Retinal pigment epithelial cell (primary cell): ENCODE results near the gene SLAMF9.

Experiments
- DNase-seq: peaks from one replicate; pipeline ENCODE4 v3.0.0-alpha.2; 2010; ENCODE audit warnings: low read depth
- H3K4me3 ChIP-seq: 2 replicates; pipeline ENCODE4 v1.5.1; 2011; ENCODE audit warnings: mild to moderate bottlenecking, low read length, control low read depth, moderate library complexity
- CTCF ChIP-seq: conservative IDR thresholded peaks from 2 replicates; pipeline ENCODE4 v1.5.1; 2011; ENCODE audit warnings: low read depth, low read length, control low read depth, inconsistent platforms

Gene SLAMF9

GRCh38 chr1:159968901-159969300 is 14.9 kb upstream of the SLAMF9 start:
- H3K4me3 ChIP-seq: no peak overlapping the region
- no peak for DNase-seq
- no peak for TF ChIP-seq CTCF

DNA sequence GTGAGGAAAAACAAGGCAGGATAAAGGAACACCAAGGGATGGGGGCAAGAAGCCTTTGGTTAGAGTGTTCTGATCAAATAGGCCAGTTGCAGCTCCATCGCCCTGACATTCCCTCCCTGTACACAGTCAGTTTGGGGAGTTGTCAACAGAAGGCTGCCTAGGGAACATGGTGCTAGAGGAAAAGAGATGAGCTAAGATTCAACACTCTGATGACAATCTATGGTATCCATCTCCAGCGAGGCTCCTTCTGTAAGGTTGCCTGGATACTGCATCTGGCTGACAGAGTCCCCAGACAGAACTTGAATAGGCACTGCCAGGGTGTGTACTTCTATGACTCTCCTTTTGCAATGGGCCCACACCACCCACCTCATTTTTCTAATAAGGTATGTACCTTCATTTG is 11.2 kb upstream of the SLAMF9 start:
- no peak for DNase-seq
- TF ChIP-seq CTCF: no peak
- no peak overlapping the region for H3K4me3 ChIP-seq

DNA sequence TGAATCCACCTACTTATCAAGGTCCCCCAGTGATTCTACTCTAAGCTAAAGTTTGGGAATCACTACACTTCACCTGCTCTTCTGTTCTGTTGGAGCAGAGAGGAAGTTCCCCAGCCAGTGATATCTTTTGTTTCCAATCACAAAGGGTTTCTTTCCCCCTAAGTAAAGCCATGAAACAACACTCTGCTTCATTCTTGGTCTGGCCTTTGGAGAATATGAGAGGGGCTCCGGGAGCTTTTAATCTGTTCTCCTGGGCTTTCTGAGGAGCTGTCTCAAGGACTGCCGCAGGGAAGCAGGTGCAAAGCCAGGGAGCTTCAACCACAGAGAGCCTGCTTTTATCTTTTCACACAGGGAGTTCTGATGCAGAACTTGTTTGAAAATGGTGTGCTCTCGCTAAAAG is 10.1 kb upstream of the SLAMF9 start:
- DNase-seq: no peak
- no peak for TF ChIP-seq CTCF
- no peak overlapping the region for H3K4me3 ChIP-seq

DNA sequence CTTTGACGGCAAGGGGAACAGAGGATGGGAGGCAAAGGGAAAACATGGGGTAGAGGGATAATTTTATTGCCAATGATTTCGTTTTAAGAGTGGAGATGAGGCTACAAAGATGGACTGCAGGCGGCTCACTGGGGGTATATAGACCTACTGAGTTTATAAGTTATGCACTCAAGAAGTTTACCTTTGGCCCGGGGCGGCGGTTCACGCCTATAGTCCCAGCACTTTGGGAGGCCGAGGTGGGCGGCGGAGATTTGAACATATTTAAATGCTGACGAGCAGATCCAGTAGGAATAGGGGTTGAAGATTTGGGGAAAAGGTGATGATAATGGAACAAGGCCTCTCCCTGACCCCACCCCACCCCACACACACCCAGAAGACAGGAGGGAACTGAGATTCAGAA is 8.1 kb upstream of the SLAMF9 start:
- H3K4me3 ChIP-seq: no peak overlapping the region
- no peak for TF ChIP-seq CTCF
- DNase-seq: no peak

DNA sequence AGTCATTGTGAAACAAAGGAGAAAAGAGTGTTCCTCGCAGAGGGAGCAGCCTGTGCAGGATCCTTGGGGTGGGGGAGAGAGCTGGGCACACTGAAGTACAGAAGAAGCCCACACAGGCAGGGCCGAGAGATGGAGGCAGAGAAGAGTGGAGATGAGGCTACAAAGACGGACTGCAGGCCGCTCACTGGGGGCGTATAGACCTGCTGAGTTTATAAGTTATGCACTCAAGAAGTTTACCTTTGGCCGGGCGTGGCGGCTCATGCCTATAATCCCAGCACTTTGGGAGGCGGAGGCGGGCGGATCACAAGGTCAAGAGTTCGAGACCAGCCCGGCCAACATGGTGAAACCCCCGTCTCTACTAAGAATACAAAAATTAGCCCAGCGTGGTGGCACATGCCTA is 7.6 kb upstream of the SLAMF9 start:
- H3K4me3 ChIP-seq: no peak overlapping the region
- TF ChIP-seq CTCF: no peak
- DNase-seq: no peak

GRCh38 chr1:159960721-159961381 is 6.8 kb upstream of the SLAMF9 start:
- no peak overlapping the region for H3K4me3 ChIP-seq
- TF ChIP-seq CTCF: no peak
- DNase-seq: no peak

GRCh38 chr1:159959451-159959850 is 5.4 kb upstream of the SLAMF9 start:
- H3K4me3 ChIP-seq: no peak overlapping the region
- DNase-seq: no peak

More at GRCh38 chr1:159959451-159959850, 5.4 kb upstream of the SLAMF9 start:
- no peak for TF ChIP-seq CTCF
